ENCODE measurements around the gene KIZ. TPM values are rescaled to one million over a fixed set of nuclear protein-coding genes. Genes with fewer than 3 reads are reported as not detected.

Gene KIZ
- total RNA-seq, 1 experiment from 2014 or later = 43.6 TPM

DNA sequence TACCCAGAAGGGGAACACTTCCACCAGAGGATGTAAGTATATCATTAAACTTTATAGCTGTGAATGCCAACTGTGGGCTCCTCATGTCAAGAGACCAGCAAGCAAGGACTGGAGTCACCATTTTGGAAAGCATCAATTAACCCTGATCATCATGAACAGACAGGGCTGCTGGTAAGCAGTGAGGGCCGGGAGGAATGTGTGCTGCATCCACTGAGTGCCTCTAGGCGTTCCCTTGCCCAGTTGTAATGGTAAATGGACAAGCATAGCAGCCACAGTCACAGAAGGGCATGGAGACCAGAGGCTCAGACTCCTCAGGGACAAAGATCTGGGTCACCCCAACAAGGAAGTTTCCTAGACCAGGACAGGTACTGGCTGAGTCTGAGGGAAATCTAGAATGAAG lies 43.3 kb upstream of the KIZ start:
- Mint-ChIP-seq H3K36me3 (no peaks in the 10 kb centered on the region), H3K27me3 (ENCODE audit: low read depth) (no peaks in the 10 kb centered on the region; the same call in 1 of the 2 replicates), H3K4me3 (no peak overlapping the region), H3K27ac (no peak overlapping the region), H3K9me3 (peaks cover 12% of the 10 kb centered on the region), H3K4me1 (peaks cover 9% of the 10 kb centered on the region)
- ChIA-PET CTCF (interaction anchor here (1.2 kb wide), 1 partner anchor 34 kb away, joined by 5 read pairs; no protein-coding TSS in a partner anchor), POLR2A (no interaction called here)
- ATAC-seq (peak; percentile 57; the same call in 1 of the 2 replicates), DNase-seq (ENCODE audit: low spot score) (no peak)
- TF ChIP-seq, protein P1, sequence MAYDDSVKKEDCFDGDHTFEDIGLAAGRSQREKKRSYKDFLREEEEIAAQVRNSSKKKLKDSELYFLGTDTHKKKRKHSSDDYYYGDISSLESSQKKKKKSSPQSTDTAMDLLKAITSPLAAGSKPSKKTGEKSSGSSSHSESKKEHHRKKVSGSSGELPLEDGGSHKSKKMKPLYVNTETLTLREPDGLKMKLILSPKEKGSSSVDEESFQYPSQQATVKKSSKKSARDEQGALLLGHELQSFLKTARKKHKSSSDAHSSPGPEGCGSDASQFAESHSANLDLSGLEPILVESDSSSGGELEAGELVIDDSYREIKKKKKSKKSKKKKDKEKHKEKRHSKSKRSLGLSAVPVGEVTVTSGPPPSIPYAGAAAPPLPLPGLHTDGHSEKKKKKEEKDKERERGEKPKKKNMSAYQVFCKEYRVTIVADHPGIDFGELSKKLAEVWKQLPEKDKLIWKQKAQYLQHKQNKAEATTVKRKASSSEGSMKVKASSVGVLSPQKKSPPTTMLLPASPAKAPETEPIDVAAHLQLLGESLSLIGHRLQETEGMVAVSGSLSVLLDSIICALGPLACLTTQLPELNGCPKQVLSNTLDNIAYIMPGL (CRISPR knock-in tag; IDR thresholded peaks at IDR 0.05) = no peak
- TF ChIP-seq, protein P2, sequence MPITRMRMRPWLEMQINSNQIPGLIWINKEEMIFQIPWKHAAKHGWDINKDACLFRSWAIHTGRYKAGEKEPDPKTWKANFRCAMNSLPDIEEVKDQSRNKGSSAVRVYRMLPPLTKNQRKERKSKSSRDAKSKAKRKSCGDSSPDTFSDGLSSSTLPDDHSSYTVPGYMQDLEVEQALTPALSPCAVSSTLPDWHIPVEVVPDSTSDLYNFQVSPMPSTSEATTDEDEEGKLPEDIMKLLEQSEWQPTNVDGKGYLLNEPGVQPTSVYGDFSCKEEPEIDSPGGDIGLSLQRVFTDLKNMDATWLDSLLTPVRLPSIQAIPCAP (CRISPR knock-in tag; IDR thresholded peaks at IDR 0.05) = no peak
- TF ChIP-seq ZNF121 (CRISPR knock-in tag; IDR thresholded peaks at IDR 0.05) (no peak), TCF7 (CRISPR knock-in tag; IDR thresholded peaks at IDR 0.05; ENCODE audit: low read depth) (no peak), IRF2 (CRISPR knock-in tag; IDR thresholded peaks at IDR 0.05; ENCODE audit: borderline replicate concordance, low read depth) (no peak), ZNF263 (CRISPR knock-in tag; IDR thresholded peaks at IDR 0.05; ENCODE audit: low read depth) (no peak), MYBL2 (CRISPR knock-in tag; IDR thresholded peaks at IDR 0.05) (no peak), TP53 (CRISPR knock-in tag; IDR thresholded peaks at IDR 0.05) (no peak), ZNF423 (CRISPR knock-in tag; IDR thresholded peaks at IDR 0.05) (no peak), SOX15 (CRISPR knock-in tag; IDR thresholded peaks at IDR 0.05) (no peak), MXD4 (CRISPR knock-in tag; IDR thresholded peaks at IDR 0.05; ENCODE audit: borderline replicate concordance) (no peak), ZNF232 (CRISPR knock-in tag; IDR thresholded peaks at IDR 0.05) (no peak), EMX1 (CRISPR knock-in tag; IDR thresholded peaks at IDR 0.05) (no peak), ZNF138 (CRISPR knock-in tag; conservative IDR thresholded peaks at IDR 0.05) (no peak)
- TF ChIP-seq, protein P3, sequence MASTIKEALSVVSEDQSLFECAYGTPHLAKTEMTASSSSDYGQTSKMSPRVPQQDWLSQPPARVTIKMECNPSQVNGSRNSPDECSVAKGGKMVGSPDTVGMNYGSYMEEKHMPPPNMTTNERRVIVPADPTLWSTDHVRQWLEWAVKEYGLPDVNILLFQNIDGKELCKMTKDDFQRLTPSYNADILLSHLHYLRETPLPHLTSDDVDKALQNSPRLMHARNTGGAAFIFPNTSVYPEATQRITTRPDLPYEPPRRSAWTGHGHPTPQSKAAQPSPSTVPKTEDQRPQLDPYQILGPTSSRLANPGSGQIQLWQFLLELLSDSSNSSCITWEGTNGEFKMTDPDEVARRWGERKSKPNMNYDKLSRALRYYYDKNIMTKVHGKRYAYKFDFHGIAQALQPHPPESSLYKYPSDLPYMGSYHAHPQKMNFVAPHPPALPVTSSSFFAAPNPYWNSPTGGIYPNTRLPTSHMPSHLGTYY (CRISPR knock-in tag; IDR thresholded peaks at IDR 0.05) = no peak
- TF ChIP-seq, protein P4, sequence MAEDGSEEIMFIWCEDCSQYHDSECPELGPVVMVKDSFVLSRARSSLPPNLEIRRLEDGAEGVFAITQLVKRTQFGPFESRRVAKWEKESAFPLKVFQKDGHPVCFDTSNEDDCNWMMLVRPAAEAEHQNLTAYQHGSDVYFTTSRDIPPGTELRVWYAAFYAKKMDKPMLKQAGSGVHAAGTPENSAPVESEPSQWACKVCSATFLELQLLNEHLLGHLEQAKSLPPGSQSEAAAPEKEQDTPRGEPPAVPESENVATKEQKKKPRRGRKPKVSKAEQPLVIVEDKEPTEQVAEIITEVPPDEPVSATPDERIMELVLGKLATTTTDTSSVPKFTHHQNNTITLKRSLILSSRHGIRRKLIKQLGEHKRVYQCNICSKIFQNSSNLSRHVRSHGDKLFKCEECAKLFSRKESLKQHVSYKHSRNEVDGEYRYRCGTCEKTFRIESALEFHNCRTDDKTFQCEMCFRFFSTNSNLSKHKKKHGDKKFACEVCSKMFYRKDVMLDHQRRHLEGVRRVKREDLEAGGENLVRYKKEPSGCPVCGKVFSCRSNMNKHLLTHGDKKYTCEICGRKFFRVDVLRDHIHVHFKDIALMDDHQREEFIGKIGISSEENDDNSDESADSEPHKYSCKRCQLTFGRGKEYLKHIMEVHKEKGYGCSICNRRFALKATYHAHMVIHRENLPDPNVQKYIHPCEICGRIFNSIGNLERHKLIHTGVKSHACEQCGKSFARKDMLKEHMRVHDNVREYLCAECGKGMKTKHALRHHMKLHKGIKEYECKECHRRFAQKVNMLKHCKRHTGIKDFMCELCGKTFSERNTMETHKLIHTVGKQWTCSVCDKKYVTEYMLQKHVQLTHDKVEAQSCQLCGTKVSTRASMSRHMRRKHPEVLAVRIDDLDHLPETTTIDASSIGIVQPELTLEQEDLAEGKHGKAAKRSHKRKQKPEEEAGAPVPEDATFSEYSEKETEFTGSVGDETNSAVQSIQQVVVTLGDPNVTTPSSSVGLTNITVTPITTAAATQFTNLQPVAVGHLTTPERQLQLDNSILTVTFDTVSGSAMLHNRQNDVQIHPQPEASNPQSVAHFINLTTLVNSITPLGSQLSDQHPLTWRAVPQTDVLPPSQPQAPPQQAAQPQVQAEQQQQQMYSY (CRISPR knock-in tag; IDR thresholded peaks at IDR 0.05) = no peak
- TF ChIP-seq, protein P5, sequence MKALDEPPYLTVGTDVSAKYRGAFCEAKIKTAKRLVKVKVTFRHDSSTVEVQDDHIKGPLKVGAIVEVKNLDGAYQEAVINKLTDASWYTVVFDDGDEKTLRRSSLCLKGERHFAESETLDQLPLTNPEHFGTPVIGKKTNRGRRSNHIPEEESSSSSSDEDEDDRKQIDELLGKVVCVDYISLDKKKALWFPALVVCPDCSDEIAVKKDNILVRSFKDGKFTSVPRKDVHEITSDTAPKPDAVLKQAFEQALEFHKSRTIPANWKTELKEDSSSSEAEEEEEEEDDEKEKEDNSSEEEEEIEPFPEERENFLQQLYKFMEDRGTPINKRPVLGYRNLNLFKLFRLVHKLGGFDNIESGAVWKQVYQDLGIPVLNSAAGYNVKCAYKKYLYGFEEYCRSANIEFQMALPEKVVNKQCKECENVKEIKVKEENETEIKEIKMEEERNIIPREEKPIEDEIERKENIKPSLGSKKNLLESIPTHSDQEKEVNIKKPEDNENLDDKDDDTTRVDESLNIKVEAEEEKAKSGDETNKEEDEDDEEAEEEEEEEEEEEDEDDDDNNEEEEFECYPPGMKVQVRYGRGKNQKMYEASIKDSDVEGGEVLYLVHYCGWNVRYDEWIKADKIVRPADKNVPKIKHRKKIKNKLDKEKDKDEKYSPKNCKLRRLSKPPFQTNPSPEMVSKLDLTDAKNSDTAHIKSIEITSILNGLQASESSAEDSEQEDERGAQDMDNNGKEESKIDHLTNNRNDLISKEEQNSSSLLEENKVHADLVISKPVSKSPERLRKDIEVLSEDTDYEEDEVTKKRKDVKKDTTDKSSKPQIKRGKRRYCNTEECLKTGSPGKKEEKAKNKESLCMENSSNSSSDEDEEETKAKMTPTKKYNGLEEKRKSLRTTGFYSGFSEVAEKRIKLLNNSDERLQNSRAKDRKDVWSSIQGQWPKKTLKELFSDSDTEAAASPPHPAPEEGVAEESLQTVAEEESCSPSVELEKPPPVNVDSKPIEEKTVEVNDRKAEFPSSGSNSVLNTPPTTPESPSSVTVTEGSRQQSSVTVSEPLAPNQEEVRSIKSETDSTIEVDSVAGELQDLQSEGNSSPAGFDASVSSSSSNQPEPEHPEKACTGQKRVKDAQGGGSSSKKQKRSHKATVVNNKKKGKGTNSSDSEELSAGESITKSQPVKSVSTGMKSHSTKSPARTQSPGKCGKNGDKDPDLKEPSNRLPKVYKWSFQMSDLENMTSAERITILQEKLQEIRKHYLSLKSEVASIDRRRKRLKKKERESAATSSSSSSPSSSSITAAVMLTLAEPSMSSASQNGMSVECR (CRISPR knock-in tag; IDR thresholded peaks at IDR 0.05; ENCODE audit: borderline replicate concordance) = no peak
